DOHH2 (cell line): Measurements from ENCODE around the gene NAALADL2.

Experiments
- CTCF ChIP-seq: fragments of 200-600 bp; sonication (generic); IDR thresholded peaks from one replicate; pipeline ENCODE4 v1.5.1; 2014; ENCODE audit warnings: antibody characterized with exemption, mild to moderate bottlenecking, low read depth, low read length; ENCODE audit not compliant: poor library complexity, severe bottlenecking
- EZH2phosphoT487 ChIP-seq: fragments of 200-600 bp; sonication (generic); IDR thresholded peaks from 2 replicates; pipeline ENCODE4 v1.6.1; 2017; ENCODE audit warnings: borderline replicate concordance, mild to moderate bottlenecking, antibody characterized with exemption, low read length, moderate library complexity, mixed read lengths

- TF ChIP-seq CTCF (no peak), EZH2phosphoT487 (no peak)
These were observed 146.1 kb downstream of the NAALADL2 start for GRCh38 chr3:175005193-175005592.
